ENCODE data around the gene MTG2. TPM values are rescaled to one million over a fixed set of nuclear protein-coding genes. Genes with fewer than 3 reads are reported as not detected.
A peak's percentile ranks its signal among the peaks of the same experiment; 100 is the strongest.

MTG2 gene
- total and polyA plus RNA-seq, 2 of the 13 experiments (the other 11 are each of a cell fraction or from before 2014, with no cell fraction given) = 20.4 to 37.8 TPM

DNA sequence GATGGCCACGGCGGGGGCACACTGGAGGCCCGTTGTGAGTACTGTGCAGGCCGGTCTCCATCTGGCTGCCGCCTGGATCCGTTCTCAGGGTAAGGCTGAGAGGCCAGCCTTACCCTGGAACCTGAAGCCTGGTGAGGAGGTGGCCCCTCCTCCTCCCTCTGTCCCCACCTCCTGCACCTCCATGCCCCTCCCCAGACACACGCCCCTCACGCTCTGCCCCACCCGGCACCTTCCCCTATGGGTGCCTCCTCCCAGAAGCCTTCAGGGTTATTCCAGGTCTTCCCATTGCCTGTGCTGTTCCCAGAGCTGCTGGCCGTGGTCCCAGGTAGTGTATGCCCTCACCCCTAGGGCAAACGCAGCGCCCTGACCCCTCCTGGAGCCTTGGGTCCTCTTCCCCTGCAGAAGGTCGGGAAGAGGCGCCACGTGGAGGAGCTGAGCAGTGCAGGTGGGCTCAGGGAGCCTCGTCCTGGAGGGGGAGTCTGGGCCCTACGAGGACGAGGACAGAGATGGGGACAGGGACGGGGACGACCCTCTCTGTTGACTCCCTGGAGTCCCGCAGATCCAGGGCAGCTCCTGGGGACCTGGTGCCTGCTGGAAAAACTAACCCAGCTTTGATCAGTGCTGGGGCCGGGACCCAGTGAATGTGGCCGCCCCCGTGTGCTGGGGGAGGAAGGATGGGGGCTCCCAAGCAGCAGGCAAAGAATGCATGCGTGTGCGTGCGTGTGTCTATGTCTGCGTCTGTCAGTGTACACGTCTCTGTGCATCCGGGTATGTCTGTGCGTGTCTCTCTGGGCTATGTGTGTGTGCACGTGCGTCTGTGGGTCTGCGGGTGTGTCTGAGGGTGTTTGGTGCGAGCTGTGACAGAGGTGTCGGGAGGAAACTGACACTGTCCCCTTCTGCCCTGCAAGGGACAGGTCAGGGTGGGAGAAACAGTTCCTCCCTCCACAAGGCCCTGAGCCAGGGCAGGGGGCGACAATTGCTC is 45.4 kb downstream of the MTG2 start (continued):
- TF ChIP-seq ZBTB7A (CRISPR knock-in tag; IDR thresholded peaks at IDR 0.05) (peak; percentile 82; the same call in 1 of the 2 replicates), MBNL3 (CRISPR knock-in tag; conservative IDR thresholded peaks at IDR 0.05) (no peak), CREBL2 (CRISPR knock-in tag; IDR thresholded peaks at IDR 0.05; ENCODE audit: borderline replicate concordance) (no peak; the same call in 1 of the 2 replicates), ZNF570 (CRISPR knock-in tag; IDR thresholded peaks at IDR 0.05; ENCODE audit: borderline replicate concordance) (no peak), ERF (CRISPR knock-in tag; IDR thresholded peaks at IDR 0.05) (no peak), ZNF780A (CRISPR knock-in tag; IDR thresholded peaks at IDR 0.05) (no peak), ZBTB38 (CRISPR knock-in tag; IDR thresholded peaks at IDR 0.05) (no peak), MXD1 (CRISPR knock-in tag; IDR thresholded peaks at IDR 0.05) (no peak; the same call in none of the 2 replicates), PLRG1 (conservative IDR thresholded peaks at IDR 0.05) (no peak), SMC3 (IDR thresholded peaks at IDR 0.05; ENCODE audit: low read length) (no peak), ZNF781 (CRISPR knock-in tag; IDR thresholded peaks at IDR 0.05; ENCODE audit: borderline replicate concordance, not compliant biosample characterization) (no peak), FIP1L1 (IDR thresholded peaks at IDR 0.05; ENCODE audit: borderline replicate concordance, insufficient read depth, low read depth, low read length) (no peak), ONECUT2 (CRISPR knock-in tag; IDR thresholded peaks at IDR 0.05) (no peak), CBFB (CRISPR knock-in tag; IDR thresholded peaks at IDR 0.05) (no peak)
- TF ChIP-seq, protein P1, sequence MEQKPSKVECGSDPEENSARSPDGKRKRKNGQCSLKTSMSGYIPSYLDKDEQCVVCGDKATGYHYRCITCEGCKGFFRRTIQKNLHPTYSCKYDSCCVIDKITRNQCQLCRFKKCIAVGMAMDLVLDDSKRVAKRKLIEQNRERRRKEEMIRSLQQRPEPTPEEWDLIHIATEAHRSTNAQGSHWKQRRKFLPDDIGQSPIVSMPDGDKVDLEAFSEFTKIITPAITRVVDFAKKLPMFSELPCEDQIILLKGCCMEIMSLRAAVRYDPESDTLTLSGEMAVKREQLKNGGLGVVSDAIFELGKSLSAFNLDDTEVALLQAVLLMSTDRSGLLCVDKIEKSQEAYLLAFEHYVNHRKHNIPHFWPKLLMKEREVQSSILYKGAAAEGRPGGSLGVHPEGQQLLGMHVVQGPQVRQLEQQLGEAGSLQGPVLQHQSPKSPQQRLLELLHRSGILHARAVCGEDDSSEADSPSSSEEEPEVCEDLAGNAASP (CRISPR knock-in tag; IDR thresholded peaks at IDR 0.05; ENCODE audit: borderline replicate concordance) = no peak
- TF ChIP-seq, protein P2, sequence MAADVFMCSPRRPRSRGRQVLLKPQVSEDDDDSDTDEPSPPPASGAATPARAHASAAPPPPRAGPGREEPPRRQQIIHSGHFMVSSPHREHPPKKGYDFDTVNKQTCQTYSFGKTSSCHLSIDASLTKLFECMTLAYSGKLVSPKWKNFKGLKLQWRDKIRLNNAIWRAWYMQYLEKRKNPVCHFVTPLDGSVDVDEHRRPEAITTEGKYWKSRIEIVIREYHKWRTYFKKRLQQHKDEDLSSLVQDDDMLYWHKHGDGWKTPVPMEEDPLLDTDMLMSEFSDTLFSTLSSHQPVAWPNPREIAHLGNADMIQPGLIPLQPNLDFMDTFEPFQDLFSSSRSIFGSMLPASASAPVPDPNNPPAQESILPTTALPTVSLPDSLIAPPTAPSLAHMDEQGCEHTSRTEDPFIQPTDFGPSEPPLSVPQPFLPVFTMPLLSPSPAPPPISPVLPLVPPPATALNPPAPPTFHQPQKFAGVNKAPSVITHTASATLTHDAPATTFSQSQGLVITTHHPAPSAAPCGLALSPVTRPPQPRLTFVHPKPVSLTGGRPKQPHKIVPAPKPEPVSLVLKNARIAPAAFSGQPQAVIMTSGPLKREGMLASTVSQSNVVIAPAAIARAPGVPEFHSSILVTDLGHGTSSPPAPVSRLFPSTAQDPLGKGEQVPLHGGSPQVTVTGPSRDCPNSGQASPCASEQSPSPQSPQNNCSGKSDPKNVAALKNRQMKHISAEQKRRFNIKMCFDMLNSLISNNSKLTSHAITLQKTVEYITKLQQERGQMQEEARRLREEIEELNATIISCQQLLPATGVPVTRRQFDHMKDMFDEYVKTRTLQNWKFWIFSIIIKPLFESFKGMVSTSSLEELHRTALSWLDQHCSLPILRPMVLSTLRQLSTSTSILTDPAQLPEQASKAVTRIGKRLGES (CRISPR knock-in tag; IDR thresholded peaks at IDR 0.05; ENCODE audit: borderline replicate concordance) = no peak
- TF ChIP-seq, protein P3, sequence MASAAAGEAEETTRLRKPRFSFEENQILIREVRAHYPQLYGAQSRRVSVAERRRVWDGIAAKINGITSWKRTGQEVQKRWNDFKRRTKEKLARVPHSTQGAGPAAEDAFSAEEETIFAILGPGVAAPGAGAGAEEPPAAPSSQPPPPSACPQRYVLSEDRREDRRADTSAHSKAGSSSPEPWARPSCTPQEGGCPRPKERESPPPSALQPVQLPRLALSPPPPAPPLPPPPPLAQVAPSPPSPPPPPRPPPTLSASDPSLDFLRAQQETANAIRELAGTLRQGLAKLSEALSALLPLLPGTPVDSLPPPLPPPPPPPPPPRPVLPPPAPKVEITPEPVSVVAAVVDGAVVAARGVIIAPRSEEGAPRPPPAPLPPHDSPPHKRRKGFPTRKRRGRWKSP (CRISPR knock-in tag; IDR thresholded peaks at IDR 0.05) = no peak
- TF ChIP-seq, protein P4, sequence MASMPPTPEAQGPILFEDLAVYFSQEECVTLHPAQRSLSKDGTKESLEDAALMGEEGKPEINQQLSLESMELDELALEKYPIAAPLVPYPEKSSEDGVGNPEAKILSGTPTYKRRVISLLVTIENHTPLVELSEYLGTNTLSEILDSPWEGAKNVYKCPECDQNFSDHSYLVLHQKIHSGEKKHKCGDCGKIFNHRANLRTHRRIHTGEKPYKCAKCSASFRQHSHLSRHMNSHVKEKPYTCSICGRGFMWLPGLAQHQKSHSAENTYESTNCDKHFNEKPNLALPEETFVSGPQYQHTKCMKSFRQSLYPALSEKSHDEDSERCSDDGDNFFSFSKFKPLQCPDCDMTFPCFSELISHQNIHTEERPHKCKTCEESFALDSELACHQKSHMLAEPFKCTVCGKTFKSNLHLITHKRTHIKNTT (CRISPR knock-in tag; IDR thresholded peaks at IDR 0.05) = no peak
- TF ChIP-seq, protein P5, sequence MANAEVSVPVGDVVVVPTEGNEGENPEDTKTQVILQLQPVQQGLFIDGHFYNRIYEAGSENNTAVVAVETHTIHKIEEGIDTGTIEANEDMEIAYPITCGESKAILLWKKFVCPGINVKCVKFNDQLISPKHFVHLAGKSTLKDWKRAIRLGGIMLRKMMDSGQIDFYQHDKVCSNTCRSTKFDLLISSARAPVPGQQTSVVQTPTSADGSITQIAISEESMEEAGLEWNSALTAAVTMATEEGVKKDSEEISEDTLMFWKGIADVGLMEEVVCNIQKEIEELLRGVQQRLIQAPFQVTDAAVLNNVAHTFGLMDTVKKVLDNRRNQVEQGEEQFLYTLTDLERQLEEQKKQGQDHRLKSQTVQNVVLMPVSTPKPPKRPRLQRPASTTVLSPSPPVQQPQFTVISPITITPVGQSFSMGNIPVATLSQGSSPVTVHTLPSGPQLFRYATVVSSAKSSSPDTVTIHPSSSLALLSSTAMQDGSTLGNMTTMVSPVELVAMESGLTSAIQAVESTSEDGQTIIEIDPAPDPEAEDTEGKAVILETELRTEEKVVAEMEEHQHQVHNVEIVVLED (CRISPR knock-in tag; IDR thresholded peaks at IDR 0.05; ENCODE audit: borderline replicate concordance) = no peak

Measured in HepG2 (cell line).